GM12872 (cell line): ENCODE measurements around the gene STK24.

Experiments
- TF ChIP-seq, protein P1 (sequence below): IDR thresholded peaks from 3 replicates; pipeline ENCODE4 v1.5.1; 2011; ENCODE audit warnings: low read depth, mild to moderate bottlenecking, low read length, moderate library complexity; ENCODE audit not compliant: insufficient read depth

Gene STK24

GRCh38 chr13:98576963-98577835 lies at the start of gene STK24:
TSS of gene STK24 (minus strand) at chr13:98577107. CDS start at chr13:98576786, 321 bp downstream.
- TF ChIP-seq, protein P1, sequence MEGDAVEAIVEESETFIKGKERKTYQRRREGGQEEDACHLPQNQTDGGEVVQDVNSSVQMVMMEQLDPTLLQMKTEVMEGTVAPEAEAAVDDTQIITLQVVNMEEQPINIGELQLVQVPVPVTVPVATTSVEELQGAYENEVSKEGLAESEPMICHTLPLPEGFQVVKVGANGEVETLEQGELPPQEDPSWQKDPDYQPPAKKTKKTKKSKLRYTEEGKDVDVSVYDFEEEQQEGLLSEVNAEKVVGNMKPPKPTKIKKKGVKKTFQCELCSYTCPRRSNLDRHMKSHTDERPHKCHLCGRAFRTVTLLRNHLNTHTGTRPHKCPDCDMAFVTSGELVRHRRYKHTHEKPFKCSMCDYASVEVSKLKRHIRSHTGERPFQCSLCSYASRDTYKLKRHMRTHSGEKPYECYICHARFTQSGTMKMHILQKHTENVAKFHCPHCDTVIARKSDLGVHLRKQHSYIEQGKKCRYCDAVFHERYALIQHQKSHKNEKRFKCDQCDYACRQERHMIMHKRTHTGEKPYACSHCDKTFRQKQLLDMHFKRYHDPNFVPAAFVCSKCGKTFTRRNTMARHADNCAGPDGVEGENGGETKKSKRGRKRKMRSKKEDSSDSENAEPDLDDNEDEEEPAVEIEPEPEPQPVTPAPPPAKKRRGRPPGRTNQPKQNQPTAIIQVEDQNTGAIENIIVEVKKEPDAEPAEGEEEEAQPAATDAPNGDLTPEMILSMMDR = no peak

GRCh38 chr13:98626298-98626935 lies 49.5 kb upstream of the STK24 start:
- TF ChIP-seq, protein P1 = no peak

GRCh38 chr13:98622931-98623331 lies 46.0 kb upstream of the STK24 start:
- TF ChIP-seq, protein P1 = no peak

GRCh38 chr13:98619556-98619955 lies 42.6 kb upstream of the STK24 start:
- TF ChIP-seq, protein P1 = no peak

- TF ChIP-seq, protein P1 = no peak
Observed at GRCh38 chr13:98613591-98613990, 36.7 kb upstream of the STK24 start.

DNA sequence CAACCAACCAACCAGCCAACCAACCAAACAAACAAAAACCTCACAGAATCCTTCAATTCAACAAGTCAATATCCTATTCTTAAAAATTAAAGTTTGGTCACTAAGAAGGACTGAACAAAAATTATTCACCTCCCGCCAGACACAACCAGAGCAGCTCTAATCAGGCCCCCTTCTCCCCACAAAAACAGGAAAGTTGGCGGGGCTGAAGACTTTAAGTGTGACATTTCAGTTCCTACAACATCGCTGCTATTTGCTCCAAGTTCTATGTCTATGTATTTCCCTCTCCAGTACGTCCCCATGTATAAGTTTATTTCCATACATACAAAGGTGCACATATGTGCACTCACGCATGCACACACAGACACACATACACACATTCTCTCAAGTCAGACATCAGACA lies 32.8 kb upstream of the STK24 start:
- TF ChIP-seq, protein P1 = no peak

DNA sequence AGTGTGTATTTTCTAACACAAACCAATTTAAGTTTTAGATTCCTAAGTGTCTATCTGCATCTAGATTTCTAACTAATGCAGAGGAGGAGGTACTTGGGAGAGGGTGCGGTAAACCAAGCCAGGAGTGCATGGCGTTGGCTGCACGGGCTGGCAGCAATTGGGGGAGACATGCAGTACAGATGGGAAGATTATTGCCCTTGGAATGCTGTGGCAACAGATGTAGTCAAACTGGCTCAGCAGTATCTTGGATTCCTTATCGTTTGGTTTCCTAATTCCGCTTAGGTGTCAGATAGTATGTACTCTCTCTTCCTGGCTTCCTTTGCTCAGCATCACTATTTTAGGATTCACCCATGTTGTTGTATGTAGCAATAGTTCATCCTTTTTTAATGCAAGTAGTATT lies 29.4 kb upstream of the STK24 start:
- TF ChIP-seq, protein P1 = no peak
